ENCODE results near the gene GOLGA6L10.
A peak's percentile ranks its signal among the peaks of the same experiment; 100 is the strongest.
"Not testable (repeated sequence)": the region's sequence is repeated elsewhere in the genome, so short reads cannot be mapped to it uniquely, and the experiment has no call there.

The GOLGA6L10 gene, protein sequence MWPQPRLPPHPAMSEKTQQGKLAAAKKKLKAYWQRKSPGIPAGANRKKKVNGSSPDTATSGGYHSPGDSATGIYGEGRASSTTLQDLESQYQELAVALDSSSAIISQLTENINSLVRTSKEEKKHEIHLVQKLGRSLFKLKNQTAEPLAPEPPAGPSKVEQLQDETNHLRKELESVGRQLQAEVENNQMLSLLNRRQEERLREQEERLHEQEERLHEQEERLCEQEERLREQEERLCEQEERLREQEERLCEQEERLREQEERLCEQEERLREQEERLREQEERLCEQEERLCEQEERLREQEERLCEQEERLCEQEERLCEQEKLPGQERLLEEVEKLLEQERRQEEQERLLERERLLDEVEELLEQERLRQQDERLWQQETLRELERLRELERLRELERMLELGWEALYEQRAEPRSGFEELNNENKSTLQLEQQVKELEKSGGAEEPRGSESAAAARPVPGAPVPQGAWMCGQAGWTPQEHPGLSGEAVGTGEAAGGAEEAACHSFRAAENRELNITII

GRCh38 chr15:82349375-82349774 is at the start of gene GOLGA6L10:
Gene GOLGA6L10 (minus strand): TSS chr15:82349475. CDS start chr15:82349375, 100 bp downstream.
- DNase-seq (ENCODE audit: low read depth) = not testable (repeated sequence)

DNA sequence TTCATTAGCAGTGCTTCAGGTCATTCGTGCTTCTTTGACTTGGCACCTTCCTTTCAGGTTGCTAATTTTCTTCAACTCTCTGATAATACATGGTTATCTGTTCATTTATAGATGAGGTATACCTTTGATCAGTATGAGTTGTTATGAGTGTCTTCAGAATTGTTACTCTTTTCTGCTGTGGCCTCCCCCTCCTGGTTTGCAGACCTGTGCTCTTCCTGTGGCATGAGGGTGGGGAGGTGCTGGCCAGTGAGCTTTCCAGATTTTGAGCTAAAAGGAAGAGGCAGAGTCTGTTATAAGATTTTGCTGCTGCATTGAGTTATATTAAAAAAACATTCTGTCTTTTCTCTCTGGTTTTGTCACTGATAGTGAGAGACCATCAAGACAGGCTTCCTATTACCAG is 49.5 kb upstream of the GOLGA6L10 start:
- DNase-seq (ENCODE audit: low read depth) = no peak

DNA sequence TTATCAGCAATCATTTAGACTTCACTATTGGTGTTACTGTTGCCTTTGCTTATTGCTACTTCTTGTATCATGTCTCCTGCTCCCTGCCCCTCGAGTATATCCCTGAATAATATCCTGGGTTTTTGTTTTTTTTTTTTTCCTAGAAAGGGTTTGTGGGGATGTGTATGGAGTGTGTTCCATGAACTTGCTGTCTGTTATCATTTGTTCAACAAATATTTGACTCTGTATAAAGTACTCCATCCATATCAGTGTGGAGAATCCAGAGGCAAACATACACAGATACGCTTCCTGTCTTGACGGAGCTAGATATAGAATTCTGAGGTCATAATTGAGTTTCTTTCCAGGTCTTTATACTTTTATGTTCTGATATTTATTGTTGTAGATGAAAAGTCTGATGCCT is 48.5 kb upstream of the GOLGA6L10 start:
- DNase-seq (ENCODE audit: low read depth) = no peak

GRCh38 chr15:82395788-82396187 is 46.5 kb upstream of the GOLGA6L10 start:
- not testable (repeated sequence) for DNase-seq (ENCODE audit: low read depth)

DNA sequence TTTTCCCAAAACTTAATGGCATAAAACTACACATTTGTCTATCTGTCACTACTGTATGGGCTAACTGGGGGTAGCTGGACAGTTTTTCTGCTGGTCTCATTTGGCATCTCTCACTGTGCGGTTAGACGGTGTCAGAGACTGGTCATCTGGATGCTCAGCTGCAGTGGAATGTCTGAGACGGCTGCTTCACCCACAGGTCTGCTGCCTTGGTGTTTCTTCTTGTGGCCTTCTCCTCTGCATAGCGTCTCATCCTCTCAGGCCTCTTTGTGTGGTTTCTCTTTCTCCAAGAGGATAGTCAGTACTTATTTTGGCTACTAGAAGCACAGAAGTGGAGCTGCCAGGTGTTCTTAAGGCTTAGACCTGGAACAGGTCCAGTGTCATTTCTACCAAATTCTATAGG is 44.4 kb upstream of the GOLGA6L10 start:
- no peak for DNase-seq (ENCODE audit: low read depth)

- not testable (repeated sequence) for DNase-seq (ENCODE audit: low read depth)
These were observed 42.8 kb upstream of the GOLGA6L10 start for GRCh38 chr15:82392077-82392476.

DNA sequence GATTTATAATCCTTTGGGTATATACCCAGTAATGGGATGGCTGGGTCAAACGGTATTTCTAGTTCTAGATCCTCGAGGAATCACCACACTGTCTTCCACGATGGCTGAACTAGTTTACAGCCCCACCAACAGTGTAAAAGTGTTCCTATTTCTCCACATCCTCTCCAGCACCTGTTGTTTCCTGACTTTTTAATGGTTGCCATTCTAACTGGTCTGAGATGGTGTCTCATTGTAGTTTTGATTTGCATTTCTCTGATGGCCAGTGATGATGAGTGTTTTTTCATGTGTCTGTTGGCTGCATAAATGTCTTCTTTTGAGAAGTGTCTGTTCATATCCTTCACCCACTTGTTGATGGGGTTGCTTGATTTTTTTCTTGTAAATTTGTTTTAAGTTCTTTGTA is 40.9 kb upstream of the GOLGA6L10 start:
- not testable (repeated sequence) for DNase-seq (ENCODE audit: low read depth)

DNA sequence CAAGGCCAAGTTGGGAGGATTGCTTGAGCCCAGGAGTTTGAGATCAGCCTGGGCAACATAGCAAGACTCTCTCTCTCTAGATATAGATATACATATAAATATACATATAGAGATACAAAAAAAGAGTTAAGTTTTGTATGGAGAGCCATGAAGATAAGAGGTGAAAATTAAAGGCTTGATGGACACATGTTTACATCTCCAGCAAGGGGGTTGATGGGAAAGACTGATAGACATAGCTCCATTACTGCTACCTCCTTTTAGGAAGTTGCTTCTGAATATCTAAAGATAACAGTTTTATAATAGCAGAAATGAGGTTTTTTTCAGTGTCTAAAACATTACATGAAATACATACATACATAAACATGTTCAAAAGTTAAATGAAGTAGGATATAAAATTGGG is 37.9 kb upstream of the GOLGA6L10 start:
- not testable (repeated sequence) for DNase-seq (ENCODE audit: low read depth)

DNA sequence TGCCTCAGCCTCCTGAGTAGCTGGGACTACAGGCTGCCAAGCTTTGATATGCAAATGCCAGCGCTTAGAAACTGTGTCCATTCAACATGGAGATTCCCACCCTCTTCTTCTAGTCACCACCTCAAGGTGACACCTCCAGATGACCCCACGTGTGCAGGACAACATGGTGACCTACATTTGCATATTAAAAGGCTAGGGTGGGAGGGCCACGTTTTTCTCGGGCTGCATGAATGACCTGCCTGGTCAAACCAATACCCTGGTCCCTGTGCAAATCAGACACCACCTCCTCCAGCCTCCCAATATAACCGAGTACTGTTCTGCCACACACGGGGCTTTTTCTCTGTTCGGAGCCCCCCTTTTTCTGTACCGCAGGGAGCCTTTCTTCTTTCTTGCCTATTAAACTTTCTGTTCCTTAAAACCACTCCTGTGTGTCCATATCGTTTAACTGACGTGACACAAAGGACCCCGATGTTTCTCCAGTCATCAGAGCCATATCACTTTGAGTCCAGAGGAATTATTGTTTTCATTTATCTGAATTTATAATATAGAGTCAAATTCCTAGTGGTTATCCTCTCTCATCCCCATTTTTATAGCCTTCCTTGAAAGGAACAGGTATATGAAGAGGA is 32.2 kb upstream of the GOLGA6L10 start:
- not testable (repeated sequence) for DNase-seq (ENCODE audit: low read depth)

- not testable (repeated sequence) for DNase-seq (ENCODE audit: low read depth)
These were observed 30.3 kb upstream of the GOLGA6L10 start for GRCh38 chr15:82379552-82379951.

- not testable (repeated sequence) for DNase-seq (ENCODE audit: low read depth)
These were observed 24.4 kb upstream of the GOLGA6L10 start for GRCh38 chr15:82373661-82374060.

DNA sequence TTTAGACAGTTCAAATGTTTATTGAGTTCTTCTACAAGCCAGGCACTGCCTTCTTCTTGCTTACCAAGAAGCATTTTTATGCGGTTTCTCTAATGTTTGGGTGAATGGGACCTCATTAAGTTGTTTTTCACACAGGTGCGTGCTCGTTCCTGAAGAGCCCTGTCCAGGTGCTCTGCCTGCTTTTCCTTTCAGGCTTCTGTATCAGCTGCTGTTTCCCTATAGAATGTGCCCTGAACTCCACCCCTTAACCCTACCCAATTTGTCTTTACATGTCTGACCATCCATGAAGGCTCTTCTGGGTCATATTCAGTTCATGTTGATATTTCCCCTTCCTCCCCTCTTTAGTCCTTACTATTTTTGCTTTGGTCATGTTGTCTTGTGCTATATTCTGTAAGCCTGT is 22.4 kb upstream of the GOLGA6L10 start:
- DNase-seq (ENCODE audit: low read depth) = no peak

DNA sequence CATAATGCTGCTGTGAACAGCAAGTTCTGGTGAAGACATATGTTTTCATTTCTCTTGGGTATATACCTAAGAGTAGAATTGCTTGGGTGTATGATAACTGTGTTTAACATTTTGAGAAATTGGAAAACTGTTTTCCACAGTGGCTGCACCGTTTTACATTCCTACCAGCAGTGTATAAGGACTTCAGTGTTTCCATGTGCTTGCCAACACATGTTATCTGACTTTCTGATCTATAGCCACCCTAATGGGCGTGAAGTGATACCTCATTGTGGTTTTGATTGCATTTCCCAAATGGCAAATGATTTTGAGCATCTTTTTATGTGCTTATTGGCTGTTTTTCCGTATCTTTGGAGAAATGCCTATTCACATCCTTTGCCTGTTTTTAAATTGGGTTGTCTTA is 18.5 kb upstream of the GOLGA6L10 start:
- not testable (repeated sequence) for DNase-seq (ENCODE audit: low read depth)

GRCh38 chr15:82365692-82366323 is 16.5 kb upstream of the GOLGA6L10 start:
- DNase-seq (ENCODE audit: low read depth) = peak; percentile 21

- not testable (repeated sequence) for DNase-seq (ENCODE audit: low read depth)
These were observed 15.3 kb upstream of the GOLGA6L10 start for GRCh38 chr15:82364548-82364947.

GRCh38 chr15:82362790-82363189 is 13.5 kb upstream of the GOLGA6L10 start:
- DNase-seq (ENCODE audit: low read depth) = not testable (repeated sequence)

DNA sequence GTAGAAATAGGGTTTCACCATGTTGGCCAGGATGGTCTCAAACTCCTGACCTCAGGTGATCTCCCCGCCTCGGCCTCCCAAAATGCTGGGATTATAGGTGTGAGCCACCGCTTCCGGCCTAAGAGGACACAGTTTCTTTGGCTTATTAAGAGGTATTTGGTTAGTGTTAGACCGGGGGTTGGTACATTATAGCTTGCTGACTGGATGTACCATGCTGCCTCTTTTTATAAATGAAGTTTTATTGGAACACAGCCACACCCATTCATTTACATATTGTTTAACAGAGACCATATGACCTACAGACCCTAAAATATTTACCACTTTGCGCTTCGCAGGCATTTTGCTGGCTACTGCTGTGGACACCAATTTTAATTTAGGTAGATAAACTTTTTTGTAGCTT is 11.3 kb upstream of the GOLGA6L10 start:
- not testable (repeated sequence) for DNase-seq (ENCODE audit: low read depth)

- not testable (repeated sequence) for DNase-seq (ENCODE audit: low read depth)
These were observed 5.8 kb upstream of the GOLGA6L10 start for GRCh38 chr15:82355055-82355454.

DNA sequence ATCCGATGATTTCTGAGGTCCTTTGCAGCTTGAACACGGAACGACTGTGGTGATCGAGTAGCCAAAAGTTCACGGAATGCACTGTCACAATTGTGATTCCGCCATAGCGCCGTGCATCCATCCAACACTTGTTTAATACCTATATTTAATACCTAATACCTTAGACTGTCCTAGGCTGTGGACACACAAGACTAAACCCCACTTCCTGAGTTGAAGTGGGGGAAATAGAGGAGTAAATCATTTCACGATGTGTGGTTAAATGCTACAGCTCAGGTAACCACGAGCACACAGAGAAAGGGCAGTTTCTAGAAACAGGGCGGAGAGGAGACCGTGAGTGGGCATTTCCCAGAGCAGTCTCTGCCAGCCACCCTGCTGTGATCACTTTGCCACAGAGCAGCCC is 5.3 kb upstream of the GOLGA6L10 start:
- DNase-seq (ENCODE audit: low read depth) = not testable (repeated sequence)

DNA sequence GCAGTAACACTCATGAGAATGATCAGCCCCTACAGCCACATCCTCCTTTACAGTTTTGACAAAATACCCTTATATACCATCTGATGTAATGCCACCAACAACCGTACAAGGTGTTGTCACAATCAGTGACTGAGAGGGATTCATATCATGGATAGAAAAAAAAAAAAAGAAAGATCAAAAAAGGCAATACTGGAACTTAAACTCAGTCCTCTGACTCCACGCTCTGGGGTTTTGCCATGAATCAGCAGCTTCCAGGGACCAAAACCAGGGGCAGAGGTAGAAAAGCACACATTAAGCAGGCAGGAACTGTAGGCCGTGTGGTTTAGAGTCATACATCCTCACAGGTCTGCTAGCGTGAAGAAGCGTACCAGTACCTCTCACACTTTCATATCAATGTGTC is 1.6 kb downstream of the GOLGA6L10 start:
- DNase-seq (ENCODE audit: low read depth) = not testable (repeated sequence)

GRCh38 chr15:82345176-82345575 is 4.1 kb downstream of the GOLGA6L10 start:
- DNase-seq (ENCODE audit: low read depth) = not testable (repeated sequence)

DNA sequence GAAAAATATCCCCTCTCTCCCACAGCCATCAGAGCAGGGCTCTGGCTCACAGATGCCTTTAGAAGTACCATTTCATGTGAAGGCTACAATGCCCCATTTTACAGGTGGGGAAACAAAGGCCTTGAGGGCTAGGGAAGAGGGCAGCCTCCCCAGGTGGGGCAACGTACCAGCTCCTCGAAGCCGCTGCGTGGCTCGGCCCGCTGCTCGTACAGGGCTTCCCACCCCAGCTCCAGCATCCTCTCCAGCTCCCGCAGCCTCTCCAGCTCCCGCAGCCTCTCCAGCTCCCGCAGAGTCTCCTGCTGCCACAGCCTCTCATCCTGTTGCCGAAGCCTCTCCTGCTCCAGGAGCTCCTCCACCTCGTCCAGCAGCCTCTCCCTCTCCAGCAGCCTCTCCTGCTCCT is 4.9 kb downstream of the GOLGA6L10 start:
- DNase-seq (ENCODE audit: low read depth) = not testable (repeated sequence)

DNA sequence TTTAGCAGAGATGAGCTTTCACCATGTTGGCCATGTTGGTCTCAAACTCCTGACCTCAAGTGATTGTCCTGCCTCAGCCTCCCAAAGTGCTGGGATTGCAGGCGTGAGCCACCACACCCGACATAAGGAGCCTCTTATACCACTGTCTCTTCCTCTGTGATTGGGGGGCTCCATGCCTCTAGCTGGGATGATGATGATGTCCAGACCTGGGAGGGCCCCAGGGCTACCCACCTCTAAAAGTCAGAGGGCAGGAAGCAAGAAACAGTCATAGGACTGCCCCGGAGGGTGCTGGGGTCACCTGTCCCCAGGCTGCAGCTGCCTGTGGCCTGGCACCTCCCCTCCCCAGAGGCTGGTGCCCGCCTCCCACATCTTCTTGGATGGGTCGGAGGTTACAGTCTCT is 5.4 kb downstream of the GOLGA6L10 start:
- not testable (repeated sequence) for DNase-seq (ENCODE audit: low read depth)

Measured in activated T-helper 9 cell treated with anti-CD3 and anti-CD28 coated beads, Interleukin-2, amount 50 U/mL, for 16 hours (primary cell).